Mesenteric fat pad (tissue), 1 donor: ENCODE measurements around the gene ENDOV. TPM values are rescaled to one million over a fixed set of nuclear protein-coding genes. Genes with fewer than 3 reads are reported as not detected.

ENCODE experiments used
- DNase-seq: peaks from one replicate; pipeline ENCODE4 v3.0.0-alpha.2; 2020; ENCODE audit warnings: low spot score
- long read RNA-seq: library from polyadenylated mRNA; unstranded; transcript quantifications from one replicate; pipeline ENCODE4 v2.0.0, GENCODE V29; 2020
- total RNA-seq: library from RNA; stranded (reverse); fragmentation: NEBNext Ultra II Directional; extraction: Animal tissue kit (Norgen Biotek cat#: 25700); gene quantifications from one replicate; pipeline ENCODE4 v1.2.1, GENCODE V29; 2021
- donor health status: DM: yes; HTN: yes; CAD: no.

Gene ENDOV
- total RNA-seq, result 10.5 TPM
- long read RNA-seq, partial matches to known transcripts, result 2 of 25 reads
- long read RNA-seq, other reads (novel, unspliced or antisense), result 14 of 25 reads

- DNase-seq, result peak; percentile 99
Measured at GRCh38 chr17:80414803-80415625, at the start of gene ENDOV. TSS of gene ENDOV (plus strand) at chr17:80415167. CDS start at chr17:80415195, 28 bp downstream.

DNA sequence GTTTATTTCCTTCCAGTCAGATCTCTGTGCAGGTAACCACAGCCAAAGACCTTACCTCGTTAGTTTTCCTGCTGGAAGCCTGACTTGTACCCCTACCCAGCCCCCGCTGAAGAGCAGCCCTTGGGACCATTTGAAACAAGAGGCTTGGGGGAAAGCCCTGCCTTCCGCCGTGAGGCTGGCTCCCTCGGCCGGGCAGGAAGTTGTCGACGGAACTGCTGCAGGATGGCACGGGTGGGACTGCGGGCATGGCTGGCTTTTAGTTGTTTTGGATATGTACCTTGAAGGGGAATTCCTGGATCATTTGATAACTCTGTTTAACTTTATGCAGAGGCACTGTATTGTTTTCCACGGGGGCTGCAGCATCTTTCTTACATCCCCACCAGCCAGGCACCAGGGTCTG lies 49.0 kb upstream of the ENDOV start:
- DNase-seq, result no peak

DNA sequence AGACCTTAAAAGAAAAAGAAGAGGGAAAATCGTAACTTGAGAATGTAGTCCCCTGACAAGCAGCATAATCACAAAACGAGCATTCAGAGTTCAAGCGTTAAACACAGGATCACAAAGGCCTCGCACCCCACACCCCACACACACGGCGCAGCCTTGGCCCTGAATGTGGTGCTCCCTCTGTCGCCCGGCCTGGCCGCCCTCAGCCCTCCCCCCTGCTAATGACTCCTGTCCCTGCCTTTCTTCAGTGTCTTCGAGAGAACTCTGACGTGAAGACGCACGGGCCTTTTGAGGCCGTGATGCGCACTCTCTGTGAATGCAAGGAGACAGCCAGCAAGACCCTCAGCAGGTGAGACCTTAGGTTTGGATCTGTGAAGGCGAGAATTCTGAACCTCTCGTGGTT lies 47.5 kb upstream of the ENDOV start:
- DNase-seq, result no peak

GRCh38 chr17:80371196-80371595 lies 43.8 kb upstream of the ENDOV start:
- DNase-seq, result no peak

DNA sequence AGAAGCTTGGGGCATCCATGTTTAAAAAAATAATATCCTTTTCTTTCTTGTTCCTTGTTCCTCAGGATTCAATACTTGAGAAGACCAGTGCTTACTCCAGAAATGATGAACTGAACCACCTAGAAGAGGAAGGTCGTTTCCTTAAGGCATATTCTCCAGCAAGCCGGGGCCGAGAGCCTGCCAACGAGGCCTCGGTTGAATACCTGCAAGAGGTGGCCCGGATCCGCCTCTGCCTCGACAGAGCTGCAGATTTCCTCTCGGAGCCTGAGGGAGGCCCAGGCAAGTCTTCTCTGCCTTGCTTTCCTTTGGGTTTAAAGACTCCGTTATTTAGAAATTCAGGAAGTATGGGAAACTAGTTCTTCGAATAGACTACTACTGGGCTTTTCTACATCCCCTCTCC lies 42.5 kb upstream of the ENDOV start:
- DNase-seq, result no peak

DNA sequence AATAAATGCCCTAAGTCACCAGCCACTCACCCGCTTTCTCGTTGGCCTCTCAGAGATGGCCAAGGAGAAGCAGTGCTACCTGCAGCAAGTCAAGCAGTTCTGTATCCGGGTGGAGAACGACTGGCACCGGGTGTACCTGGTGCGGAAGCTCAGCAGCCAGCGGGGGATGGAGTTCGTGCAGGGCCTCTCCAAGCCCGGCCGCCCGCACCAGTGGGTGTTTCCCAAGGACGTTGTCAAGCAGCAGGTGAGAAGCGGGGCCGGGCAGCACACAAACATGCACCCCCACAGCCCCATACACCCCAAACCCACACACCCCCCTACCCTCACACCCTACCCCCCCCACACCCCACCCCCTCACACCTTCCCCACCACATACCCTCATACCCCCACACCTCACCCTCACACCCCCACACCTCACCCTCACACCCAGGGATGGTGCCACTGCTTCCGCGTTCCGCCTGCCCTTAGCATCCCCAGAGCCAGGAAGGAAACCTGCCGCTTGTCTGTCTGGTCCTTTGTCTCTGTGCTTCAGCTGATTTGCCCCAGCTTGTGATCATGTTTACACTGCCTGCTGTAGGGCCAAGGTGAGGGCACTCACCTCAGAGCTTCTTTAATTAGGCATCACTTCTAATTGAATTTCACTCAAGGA lies 41.9 kb upstream of the ENDOV start:
- DNase-seq, result no peak

DNA sequence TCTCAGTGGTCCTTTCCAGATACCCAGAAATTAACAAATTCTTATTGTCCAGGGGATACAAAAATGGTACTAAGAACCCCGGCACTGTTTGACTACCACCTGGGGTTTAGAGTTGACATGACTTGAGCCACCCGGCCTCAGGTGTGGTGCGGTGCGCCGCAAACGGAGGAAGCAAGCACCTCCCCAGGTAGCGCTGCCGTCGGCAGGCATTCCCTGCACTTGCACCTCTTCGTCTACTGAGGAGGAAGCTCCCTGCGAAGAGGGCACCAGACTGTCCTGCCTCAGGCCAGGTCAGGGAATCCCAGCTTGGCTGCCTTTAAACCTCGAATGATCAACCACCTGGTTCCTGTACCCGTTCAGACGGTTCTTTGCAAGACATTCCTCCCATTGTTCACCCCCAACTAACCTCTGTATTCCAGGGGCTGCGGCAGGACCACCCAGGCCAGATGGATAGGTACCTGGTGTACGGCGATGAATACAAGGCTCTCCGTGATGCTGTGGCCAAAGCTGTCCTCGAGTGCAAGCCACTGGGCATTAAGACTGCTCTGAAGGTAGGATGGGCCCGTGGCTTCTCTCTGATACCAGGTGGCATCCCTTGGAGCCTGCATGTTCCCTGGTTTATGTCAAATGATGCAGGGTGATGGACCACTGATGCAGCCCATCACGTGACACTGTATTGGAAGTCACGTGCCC lies 40.8 kb upstream of the ENDOV start:
- DNase-seq, result peak; percentile 72

GRCh38 chr17:80374732-80375585 lies 40.0 kb upstream of the ENDOV start:
- DNase-seq, result peak; percentile 39

- no peak for DNase-seq
Measured at GRCh38 chr17:80376531-80376930, 38.4 kb upstream of the ENDOV start.

- peak; percentile 51 for DNase-seq
Measured at GRCh38 chr17:80377798-80378197, 37.2 kb upstream of the ENDOV start.

- no peak for DNase-seq
Measured at GRCh38 chr17:80379348-80379747, 35.6 kb upstream of the ENDOV start.

- no peak for DNase-seq
Measured at GRCh38 chr17:80380068-80380467, 34.9 kb upstream of the ENDOV start.

GRCh38 chr17:80380555-80381002 lies 34.4 kb upstream of the ENDOV start:
- peak; percentile 79 for DNase-seq

DNA sequence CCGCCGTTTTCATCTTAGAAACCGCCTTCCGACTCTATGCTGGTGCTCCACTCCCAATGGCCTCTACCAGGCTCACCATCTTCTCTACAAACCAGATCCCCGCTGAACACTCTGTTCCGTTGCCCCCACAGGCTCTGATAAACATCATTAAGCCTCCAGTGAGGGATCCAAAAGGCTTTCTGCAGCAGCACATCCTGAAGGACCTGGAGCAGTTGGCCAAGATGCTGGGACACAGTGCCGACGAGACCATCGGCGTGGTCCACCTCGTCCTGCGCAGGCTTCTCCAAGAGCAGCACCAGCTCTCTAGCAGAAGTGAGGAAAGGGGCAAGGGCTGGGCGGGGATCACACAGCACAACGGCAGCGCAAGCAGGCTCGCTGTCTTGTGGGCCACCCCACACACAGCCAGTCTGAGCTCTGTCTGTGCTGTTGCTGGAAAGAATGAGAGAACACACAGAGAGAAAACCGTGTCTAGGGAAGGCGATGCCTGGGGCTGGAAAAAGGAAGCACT lies 33.5 kb upstream of the ENDOV start:
- DNase-seq, result peak; percentile 71

DNA sequence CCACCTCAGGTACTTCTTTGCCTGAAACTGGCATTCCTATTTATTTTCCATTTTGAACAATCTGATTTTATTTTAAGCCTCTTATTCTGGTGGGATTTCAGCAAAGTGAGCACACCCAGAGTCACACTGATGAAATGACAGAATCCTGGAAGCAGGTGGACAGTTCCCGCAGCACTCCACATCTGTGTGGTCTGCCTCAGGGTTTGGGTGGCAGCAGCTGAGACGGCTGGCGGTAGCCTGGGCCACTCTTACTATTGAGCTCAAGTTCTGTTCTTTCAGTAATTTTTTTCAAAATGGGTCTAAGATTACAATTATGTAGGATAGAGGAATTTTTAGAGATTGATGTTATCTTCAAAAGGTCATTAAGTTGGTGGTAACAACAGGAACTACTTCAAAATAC lies 32.5 kb upstream of the ENDOV start:
- peak; percentile 24 for DNase-seq

GRCh38 chr17:80382956-80383355 lies 32.0 kb upstream of the ENDOV start:
- peak; percentile 62 for DNase-seq

GRCh38 chr17:80384078-80384960 lies 30.6 kb upstream of the ENDOV start:
- peak; percentile 43 for DNase-seq

DNA sequence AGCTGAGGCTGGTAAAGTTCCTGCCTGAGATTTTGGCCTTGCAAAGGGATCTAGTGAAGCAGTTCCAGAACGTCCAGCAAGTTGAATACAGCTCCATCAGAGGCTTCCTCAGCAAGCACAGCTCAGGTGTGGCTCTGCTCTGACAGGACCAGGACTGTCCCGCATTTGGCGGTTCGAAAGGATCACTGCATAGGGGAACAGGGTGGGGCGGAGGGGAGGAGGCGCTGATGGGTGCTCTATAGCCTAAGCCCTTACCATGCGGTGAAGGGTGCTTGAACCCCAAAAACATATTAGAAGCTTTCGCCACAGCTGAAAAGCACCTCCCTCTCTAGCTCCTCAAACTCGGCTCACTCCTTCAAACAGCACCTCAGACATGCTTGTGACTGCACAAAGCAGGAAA lies 29.9 kb upstream of the ENDOV start:
- DNase-seq, result peak; percentile 33

- DNase-seq, result no peak
Measured at GRCh38 chr17:80386341-80386740, 28.6 kb upstream of the ENDOV start.

DNA sequence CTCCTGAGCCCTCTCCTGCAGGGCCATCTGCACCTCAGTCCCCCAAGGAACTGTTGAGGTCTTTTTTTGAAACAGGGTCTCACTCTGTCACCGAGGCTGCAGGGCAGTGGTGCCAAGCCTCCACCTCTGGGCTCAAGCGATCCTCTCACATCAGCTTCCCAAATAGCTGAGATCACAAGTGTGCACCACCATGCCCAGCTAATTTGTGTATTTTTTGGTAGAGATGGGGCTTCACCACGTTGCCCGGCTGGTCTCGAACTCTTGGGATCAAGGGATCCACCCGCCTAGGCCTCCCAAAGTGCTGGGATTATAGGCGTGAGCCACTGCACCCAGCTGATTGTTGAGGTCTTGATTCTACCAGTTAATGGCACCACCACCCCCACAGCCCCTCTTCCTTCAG lies 27.9 kb upstream of the ENDOV start:
- DNase-seq, result no peak
